K562 (cell line): ENCODE results near the gene MCIDAS. TPM values are rescaled to one million over a fixed set of nuclear protein-coding genes. Genes with fewer than 3 reads are reported as not detected.
A peak's percentile ranks its signal among the peaks of the same experiment; 100 is the strongest.

Experiments
- E2F6 ChIP-seq, 2 experiments: IDR thresholded peaks; 2 replicates each; pipeline ENCODE4 v1.6.1; 2011; ENCODE audit warnings: borderline replicate concordance in 1 of 2, control low read depth in 1 of 2, low read depth in 1 of 2, low read length in 1 of 2, mild to moderate bottlenecking in 1 of 2, mixed read lengths in 1 of 2, moderate library complexity in 1 of 2; ENCODE audit not compliant: insufficient read depth in 1 of 2, insufficient read length in 1 of 2, poor library complexity in 1 of 2, severe bottlenecking in 1 of 2; ENCODE audit errors: extremely low read depth in 1 of 2
- HMBOX1 ChIP-seq: sonication (generic); IDR thresholded peaks from 2 replicates; pipeline ENCODE4 v1.6.1; 2016
- HMGN3 ChIP-seq: IDR thresholded peaks from 2 replicates; pipeline ENCODE4 v1.6.1; 2011; ENCODE audit warnings: borderline replicate concordance, low read depth, mild to moderate bottlenecking, mixed read lengths, low read length; ENCODE audit not compliant: insufficient read length; ENCODE audit errors: extremely low read depth
- KDM4B ChIP-seq, 2 experiments: fragments of 450-650 bp in 1 of 2; sonication (generic) in 1 of 2; IDR thresholded peaks; 2 replicates each; pipeline ENCODE4 v1.6.1; 2016 to 2017; ENCODE audit warnings: borderline replicate concordance in 2 of 2, antibody characterized with exemption in 1 of 2, low read depth in 1 of 2, mild to moderate bottlenecking in 1 of 2
- L3MBTL2 ChIP-seq: fragments of 450-650 bp; IDR thresholded peaks from 2 replicates; pipeline ENCODE4 v1.6.1; 2016; ENCODE audit warnings: mild to moderate bottlenecking, moderate library complexity
- NR2F6 ChIP-seq: fragments of 450-650 bp; formaldehyde crosslinking; IDR thresholded peaks from 2 replicates; pipeline ENCODE4 v1.4.0; 2020; ENCODE audit warnings: mild to moderate bottlenecking
- POLR2AphosphoS5 ChIP-seq: IDR thresholded peaks from 2 replicates; pipeline ENCODE4 v1.6.1; 2011; ENCODE audit warnings: mild to moderate bottlenecking, low read depth, low read length, moderate library complexity; ENCODE audit not compliant: control insufficient read depth, insufficient read depth
- POU5F1 ChIP-seq: fragments of 150-350 bp; IDR thresholded peaks from 2 replicates; pipeline ENCODE4 v1.6.1; 2014; ENCODE audit warnings: borderline replicate concordance, low read length, low read depth, mild to moderate bottlenecking; ENCODE audit not compliant: partially characterized antibody
- SAP30 ChIP-seq: fragments of 200-600 bp; sonication (generic); IDR thresholded peaks from 2 replicates; pipeline ENCODE4 v1.6.1; 2012; ENCODE audit warnings: borderline replicate concordance, low read depth, mild to moderate bottlenecking, moderate library complexity, low read length, control low read depth, inconsistent platforms; ENCODE audit not compliant: insufficient read depth, poor library complexity, severe bottlenecking
- SIN3B ChIP-seq: fragments of 450-650 bp; IDR thresholded peaks from 2 replicates; pipeline ENCODE4 v1.6.1; 2017; ENCODE audit warnings: low read depth, mild to moderate bottlenecking, moderate library complexity
- ZC3H8 ChIP-seq: fragments of 450-650 bp; IDR thresholded peaks from 2 replicates; pipeline ENCODE4 v1.6.1; 2017
- ZNF174 ChIP-seq: fragments of 250-450 bp; sonication (Bioruptor Pico); IDR thresholded peaks from 2 replicates; pipeline ENCODE4 v1.4.0; 2020; ENCODE audit warnings: mild to moderate bottlenecking
- ZNF518B ChIP-seq: fragments of 250-450 bp; sonication (Bioruptor Pico); IDR thresholded peaks from 2 replicates; pipeline ENCODE4 v1.5.0; 2021; ENCODE audit warnings: mild to moderate bottlenecking, moderate library complexity
- ZNF586 ChIP-seq: fragments of 450-650 bp; formaldehyde crosslinking; conservative IDR thresholded peaks from 2 replicates; pipeline ENCODE4 v1.4.0; 2020; ENCODE audit warnings: mild to moderate bottlenecking, moderate library complexity
- ZNF75A ChIP-seq: fragments of 450-650 bp; formaldehyde crosslinking; IDR thresholded peaks from 2 replicates; pipeline ENCODE4 v1.4.0; 2020; ENCODE audit warnings: mild to moderate bottlenecking
- polyA plus RNA-seq, 8 experiments: library from polyadenylated mRNA; depleted of rRNA in 4 of 8; stranded (reverse) in 5 of 8; unstranded in 3 of 8; fragments of >200 nt; fragmentation: Nextera tagmentation in 2 of 8; fragmentation: Illumina TruSeq in 1 of 8; extraction: Ambion mirVana in 2 of 8; extraction: Trizol in 1 of 8; gene quantifications; 2 replicates each; pipeline versions ENCODE4 v1.2.1 to v1.2.3, GENCODE V29; 2011 to 2014; ENCODE audit warnings: inconsistent platforms in 1 of 8, missing spikeins in 1 of 8
- total RNA-seq, 7 experiments: library from RNA; depleted of rRNA in 6 of 7; stranded (reverse); fragments of >200 nt in 6 of 7; fragmentation: Illumina TruSeq in 2 of 7; extraction: Trizol in 2 of 7; gene quantifications; 2 replicates each; pipeline versions ENCODE4 v1.2.1 to v1.2.3, GENCODE V29; 2011 to 2021; ENCODE audit warnings: low replicate concordance in 1 of 7
- TF ChIP-seq, protein P1 (sequence below), 3 experiments: fragments of 200-800 bp in 1 of 3; sonication (Bioruptor generic) in 1 of 3; sonication (generic) in 1 of 3; formaldehyde crosslinking in 1 of 3; IDR thresholded peaks; 2 replicates each; pipeline versions ENCODE4 v1.6.1 to v1.8.0; 2016 to 2022; ENCODE audit warnings: mild to moderate bottlenecking in 2 of 3, missing compliant biosample characterization in 2 of 3, missing genetic modification characterization in 2 of 3, missing genetic modification reagents in 1 of 3
- TF ChIP-seq, protein P2 (sequence below): sonication (generic); formaldehyde crosslinking; IDR thresholded peaks from 2 replicates; pipeline ENCODE4 v1.8.0; 2022; ENCODE audit warnings: missing genetic modification reagents, mild to moderate bottlenecking, borderline replicate concordance

MCIDAS gene
- total and polyA plus RNA-seq, 9 of the 15 experiments (the other 6 are each of a cell fraction or from before 2014, with no cell fraction given) = 0.07 to 1.5 (median 0.69) TPM

- no peak for TF ChIP-seq SAP30
- no peak for TF ChIP-seq ZNF586 (CRISPR knock-in tag)
- TF ChIP-seq ZNF518B (CRISPR knock-in tag) = no peak
- no peak for TF ChIP-seq NR2F6 (CRISPR knock-in tag)
- TF ChIP-seq ZNF174 = no peak
- TF ChIP-seq POLR2AphosphoS5 = no peak
- TF ChIP-seq L3MBTL2 = peak; percentile 87
- TF ChIP-seq KDM4B (IDR thresholded peaks at IDR 0.05; ENCODE audit: borderline replicate concordance in 2 of 2, low read depth in 1 of 2) = peak in 1 of 2 experiments; percentile 76; a peak in 1 of 4 replicates
- TF ChIP-seq, protein P1, sequence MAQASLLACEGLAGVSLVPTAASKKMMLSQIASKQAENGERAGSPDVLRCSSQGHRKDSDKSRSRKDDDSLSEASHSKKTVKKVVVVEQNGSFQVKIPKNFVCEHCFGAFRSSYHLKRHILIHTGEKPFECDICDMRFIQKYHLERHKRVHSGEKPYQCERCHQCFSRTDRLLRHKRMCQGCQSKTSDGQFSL (CRISPR knock-in tag; IDR thresholded peaks at IDR 0.05) = no peak
- TF ChIP-seq, protein P1 (tag; IDR thresholded peaks at IDR 0.05) = peak in 1 of 2 experiments; percentile 48; a peak in 1 of 4 replicates
- no peak for TF ChIP-seq SIN3B
- TF ChIP-seq HMGN3 = peak; percentile 79
- TF ChIP-seq ZC3H8 = no peak
- TF ChIP-seq ZNF75A (CRISPR knock-in tag) = no peak
- TF ChIP-seq HMBOX1 = no peak
- no peak for TF ChIP-seq POU5F1
- TF ChIP-seq E2F6 (IDR thresholded peaks at IDR 0.05; ENCODE audit: borderline replicate concordance in 1 of 2, extremely low read depth in 1 of 2, insufficient read depth in 1 of 2, insufficient read length in 1 of 2, low read depth in 1 of 2, low read length in 1 of 2, poor library complexity in 1 of 2, severe bottlenecking in 1 of 2) = peak; percentile 77 to 95
- TF ChIP-seq, protein P2, sequence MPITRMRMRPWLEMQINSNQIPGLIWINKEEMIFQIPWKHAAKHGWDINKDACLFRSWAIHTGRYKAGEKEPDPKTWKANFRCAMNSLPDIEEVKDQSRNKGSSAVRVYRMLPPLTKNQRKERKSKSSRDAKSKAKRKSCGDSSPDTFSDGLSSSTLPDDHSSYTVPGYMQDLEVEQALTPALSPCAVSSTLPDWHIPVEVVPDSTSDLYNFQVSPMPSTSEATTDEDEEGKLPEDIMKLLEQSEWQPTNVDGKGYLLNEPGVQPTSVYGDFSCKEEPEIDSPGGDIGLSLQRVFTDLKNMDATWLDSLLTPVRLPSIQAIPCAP (CRISPR knock-in tag) = no peak
Measured at GRCh38 chr5:55226934-55227663, at the start of gene MCIDAS (continued).
